ENCODE measurements around the gene OTP.

Gene OTP

GRCh38 chr5:77637998-77638762 lies at the start of gene OTP:
Gene OTP (minus strand): TSS chr5:77638713. CDS start chr5:77638549, 164 bp downstream.
- no peak for DNase-seq

GRCh38 chr5:77683171-77683732 lies 44.7 kb upstream of the OTP start:
- peak; percentile 3 for DNase-seq

GRCh38 chr5:77670526-77670925 lies 32.0 kb upstream of the OTP start:
- no peak for DNase-seq

- DNase-seq = no peak
Measured at GRCh38 chr5:77669677-77670076, 31.2 kb upstream of the OTP start.

GRCh38 chr5:77663090-77663863 lies 24.8 kb upstream of the OTP start:
- DNase-seq = peak; percentile 32

GRCh38 chr5:77662635-77663034 lies 24.1 kb upstream of the OTP start:
- DNase-seq = no peak

GRCh38 chr5:77658662-77659061 lies 20.1 kb upstream of the OTP start:
- DNase-seq = no peak

GRCh38 chr5:77651343-77651742 lies 12.8 kb upstream of the OTP start:
- DNase-seq = no peak

- no peak for DNase-seq
Measured at GRCh38 chr5:77650686-77651085, 12.2 kb upstream of the OTP start.

GRCh38 chr5:77649776-77650175 lies 11.3 kb upstream of the OTP start:
- no peak for DNase-seq

GRCh38 chr5:77645995-77646639 lies 7.6 kb upstream of the OTP start:
- no peak for DNase-seq

- no peak for DNase-seq
Measured at GRCh38 chr5:77645158-77645994, 6.9 kb upstream of the OTP start.

- no peak for DNase-seq
Measured at GRCh38 chr5:77644371-77645157, 6.1 kb upstream of the OTP start.

- DNase-seq = no peak
Measured at GRCh38 chr5:77643654-77644370, 5.3 kb upstream of the OTP start.

- DNase-seq = no peak
Measured at GRCh38 chr5:77642738-77643653, 4.5 kb upstream of the OTP start.

- no peak for DNase-seq
Measured at GRCh38 chr5:77641963-77642737, 3.6 kb upstream of the OTP start.

- DNase-seq = no peak
Measured at GRCh38 chr5:77641397-77641943, 3.0 kb upstream of the OTP start.

GRCh38 chr5:77640589-77641396 lies 2.3 kb upstream of the OTP start:
- DNase-seq = no peak

All from fibroblast of upper back skin (primary cell).